GM12891 (cell line): ENCODE measurements around the gene MYCBPAP.

Experiments used
- DNase-seq: peaks from one replicate; pipeline ENCODE4 v3.0.0; 2011; ENCODE audit warnings: low spot score; ENCODE audit not compliant: insufficient read length
- FAIRE-seq: peaks from 2 replicates; lab custom pipeline; 2011; peaks lifted over from hg19 to GRCh38; lab: Jason Lieb, UNC
- PAX5 ChIP-seq: IDR thresholded peaks from 2 replicates; pipeline ENCODE4 v1.6.1; 2011; ENCODE audit warnings: low read length, moderate library complexity, mild to moderate bottlenecking; ENCODE audit not compliant: insufficient read depth, severe bottlenecking
- POLR2A ChIP-seq: IDR thresholded peaks from 2 replicates; pipeline ENCODE4 v1.6.1; 2011; ENCODE audit warnings: low read depth, low read length, control low read depth
- POLR2AphosphoS5 ChIP-seq: IDR thresholded peaks from 2 replicates; pipeline ENCODE4 v1.6.1; 2011; ENCODE audit warnings: low read depth, low read length, control low read depth
- POU2F2 ChIP-seq: IDR thresholded peaks from 2 replicates; pipeline ENCODE4 v1.6.1; 2011; ENCODE audit warnings: low read depth, mild to moderate bottlenecking, control low read depth, low read length, moderate library complexity
- SPI1 ChIP-seq: IDR thresholded peaks from 2 replicates; pipeline ENCODE4 v1.6.1; 2011; ENCODE audit warnings: low read depth, low read length, control low read depth
- TAF1 ChIP-seq: IDR thresholded peaks from 2 replicates; pipeline ENCODE4 v1.6.1; 2011; ENCODE audit warnings: low read depth, low read length, control low read depth

The MYCBPAP gene

GRCh38 chr17:50498021-50498874 is 10.0 kb upstream of the MYCBPAP start:
- FAIRE-seq (no peak), DNase-seq (no peak)
- TF ChIP-seq SPI1: no peak
- TF ChIP-seq POLR2A: no peak
- no peak for TF ChIP-seq POU2F2
- TF ChIP-seq TAF1: no peak
- TF ChIP-seq PAX5: no peak
- no peak for TF ChIP-seq POLR2AphosphoS5

- TF ChIP-seq TAF1: no peak
- TF ChIP-seq SPI1: no peak
- FAIRE-seq (no peak), DNase-seq (no peak)
Measured at GRCh38 chr17:50499270-50499669, 9.0 kb upstream of the MYCBPAP start.

GRCh38 chr17:50499721-50500120 is 8.5 kb upstream of the MYCBPAP start:
- DNase-seq (no peak), FAIRE-seq (no peak)
- TF ChIP-seq POLR2A (no peak), POU2F2 (no peak)

- no peak for TF ChIP-seq TAF1
- TF ChIP-seq SPI1: no peak
- no peak for TF ChIP-seq POU2F2
- TF ChIP-seq PAX5: no peak
- TF ChIP-seq POLR2A: no peak
- TF ChIP-seq POLR2AphosphoS5: no peak
- FAIRE-seq (no peak), DNase-seq (no peak)
Measured at GRCh38 chr17:50501054-50501453, 7.2 kb upstream of the MYCBPAP start.

- DNase-seq (no peak), FAIRE-seq (no peak)
- TF ChIP-seq PAX5 (no peak), POLR2AphosphoS5 (no peak), POLR2A (no peak), TAF1 (no peak), SPI1 (no peak), POU2F2 (no peak)
Measured at GRCh38 chr17:50502301-50502990, 5.8 kb upstream of the MYCBPAP start.

GRCh38 chr17:50505591-50506130 is 2.6 kb upstream of the MYCBPAP start:
- FAIRE-seq: no peak

GRCh38 chr17:50506298-50506697 is 1.9 kb upstream of the MYCBPAP start:
- no peak for TF ChIP-seq PAX5
- no peak for TF ChIP-seq POLR2AphosphoS5
- TF ChIP-seq POLR2A: no peak
- TF ChIP-seq TAF1: no peak
- TF ChIP-seq SPI1: no peak
- TF ChIP-seq POU2F2: no peak
- DNase-seq: no peak
- no peak for FAIRE-seq

More at GRCh38 chr17:50505591-50506130, 2.6 kb upstream of the MYCBPAP start:
- TF ChIP-seq POU2F2: no peak
- no peak for TF ChIP-seq POLR2A
- no peak for TF ChIP-seq SPI1
- TF ChIP-seq PAX5: no peak
- no peak for TF ChIP-seq TAF1
- no peak for TF ChIP-seq POLR2AphosphoS5
- no peak for DNase-seq

GRCh38 chr17:50508573-50509460 is 578 bp downstream of the MYCBPAP start:
- FAIRE-seq (no peak), DNase-seq (no peak)
- TF ChIP-seq POLR2AphosphoS5: no peak
- no peak for TF ChIP-seq POU2F2
- TF ChIP-seq SPI1: no peak
- no peak for TF ChIP-seq POLR2A
- TF ChIP-seq TAF1: no peak
- TF ChIP-seq PAX5: no peak

GRCh38 chr17:50511058-50511457 is 2.8 kb downstream of the MYCBPAP start:
- TF ChIP-seq PAX5 (no peak), POU2F2 (no peak; the same call in 1 of the 2 replicates), SPI1 (no peak), TAF1 (no peak), POLR2AphosphoS5 (no peak), POLR2A (no peak)
- peak; percentile 70 for DNase-seq
- FAIRE-seq: peak; percentile 94
